Measurements from ENCODE around the gene SLC9A9.
"Not testable (repeated sequence)": the region's sequence is repeated elsewhere in the genome, so short reads cannot be mapped to it uniquely, and the experiment has no call there.

SLC9A9 gene

GRCh38 chr3:143280984-143281383 is 567.3 kb downstream of the SLC9A9 start:
- DNase-seq (ENCODE audit: low read depth), result no peak
- TF ChIP-seq CTCF (IDR thresholded peaks at IDR 0.05; ENCODE audit: low read depth, low read length, missing control alignments), result no peak
- no peak overlapping the region for H3K4me3 ChIP-seq (ENCODE audit: low read depth, low read length)

GRCh38 chr3:143279567-143279966 is 568.7 kb downstream of the SLC9A9 start:
- not testable (repeated sequence) for DNase-seq (ENCODE audit: low read depth); H3K4me3 ChIP-seq (ENCODE audit: low read depth, low read length)

GRCh38 chr3:143278721-143279120 is 569.5 kb downstream of the SLC9A9 start:
- no peak for TF ChIP-seq CTCF (IDR thresholded peaks at IDR 0.05; ENCODE audit: low read depth, low read length, missing control alignments)
- H3K4me3 ChIP-seq (ENCODE audit: low read depth, low read length), result no peak overlapping the region
- DNase-seq (ENCODE audit: low read depth), result no peak

GRCh38 chr3:143277531-143277930 is 570.7 kb downstream of the SLC9A9 start:
- DNase-seq (ENCODE audit: low read depth), result no peak
- TF ChIP-seq CTCF (IDR thresholded peaks at IDR 0.05; ENCODE audit: low read depth, low read length, missing control alignments), result no peak
- no peak overlapping the region for H3K4me3 ChIP-seq (ENCODE audit: low read depth, low read length)

GRCh38 chr3:143276592-143276991 is 571.7 kb downstream of the SLC9A9 start:
- H3K4me3 ChIP-seq (ENCODE audit: low read depth, low read length), result no peak overlapping the region
- DNase-seq (ENCODE audit: low read depth), result no peak
- no peak for TF ChIP-seq CTCF (IDR thresholded peaks at IDR 0.05; ENCODE audit: low read depth, low read length, missing control alignments)

- no peak for TF ChIP-seq CTCF (IDR thresholded peaks at IDR 0.05; ENCODE audit: low read depth, low read length, missing control alignments)
- no peak for DNase-seq (ENCODE audit: low read depth)
These were observed 574.1 kb downstream of the SLC9A9 start for GRCh38 chr3:143273975-143274690.

GRCh38 chr3:143271136-143271535 is 577.1 kb downstream of the SLC9A9 start:
- no peak for TF ChIP-seq CTCF (IDR thresholded peaks at IDR 0.05; ENCODE audit: low read depth, low read length, missing control alignments)
- no peak for DNase-seq (ENCODE audit: low read depth)
- no peak overlapping the region for H3K4me3 ChIP-seq (ENCODE audit: low read depth, low read length)

More at GRCh38 chr3:143273975-143274690, 574.1 kb downstream of the SLC9A9 start:
- no peak overlapping the region for H3K4me3 ChIP-seq (ENCODE audit: low read depth, low read length)
